NT2/D1 (cell line): ENCODE data around the gene PRRC1.
"Not testable (repeated sequence)": the region's sequence is repeated elsewhere in the genome, so short reads cannot be mapped to it uniquely, and the experiment has no call there.

ENCODE experiments used
- DNase-seq: peaks from one replicate; pipeline ENCODE4 v3.0.0-alpha.2; 2011; ENCODE audit warnings: low read depth, low spot score
- H3K27me3 ChIP-seq: 2 replicates; pipeline ENCODE4 v1.6.0; 2011; ENCODE audit warnings: mild to moderate bottlenecking; ENCODE audit not compliant: insufficient read length, insufficient read depth
- H3K36me3 ChIP-seq: 2 replicates; pipeline ENCODE4 v1.6.1; 2011; ENCODE audit warnings: mild to moderate bottlenecking, low read length, mixed read lengths; ENCODE audit not compliant: insufficient read depth, insufficient read length
- H3K4me1 ChIP-seq: 2 replicates; pipeline ENCODE4 v1.5.1; 2011; ENCODE audit not compliant: insufficient read depth, insufficient read length
- H3K4me3 ChIP-seq: 2 replicates; pipeline ENCODE4 v1.5.1; 2011; ENCODE audit warnings: low read depth; ENCODE audit not compliant: insufficient read length
- H3K9ac ChIP-seq: 2 replicates; pipeline ENCODE4 v1.6.0; 2011; ENCODE audit warnings: low read depth; ENCODE audit not compliant: insufficient read length
- H3K9me3 ChIP-seq: 2 replicates; pipeline ENCODE4 v1.5.1; 2011; ENCODE audit warnings: mild to moderate bottlenecking, low read length; ENCODE audit not compliant: insufficient read depth
- SUZ12 ChIP-seq: IDR thresholded peaks from 2 replicates; pipeline ENCODE4 v1.6.1; 2011; ENCODE audit not compliant: insufficient read length, insufficient read depth; ENCODE audit errors: extremely low read depth
- YY1 ChIP-seq: IDR thresholded peaks from 2 replicates; pipeline ENCODE4 v1.6.1; 2011; ENCODE audit not compliant: insufficient read length, insufficient read depth
- ZNF274 ChIP-seq: IDR thresholded peaks from 2 replicates; pipeline ENCODE4 v1.6.1; 2011; ENCODE audit warnings: mild to moderate bottlenecking, low read depth, low read length

The PRRC1 gene

GRCh38 chr5:127563136-127563535 is 45.7 kb downstream of the PRRC1 start:
- Histone ChIP-seq H3K9me3 (no peaks in the 10 kb centered on the region), H3K36me3 (no peaks in the 10 kb centered on the region), H3K9ac (no peak overlapping the region), H3K4me3 (no peak overlapping the region), H3K27me3 (no peaks in the 10 kb centered on the region), H3K4me1 (no peaks in the 10 kb centered on the region)
- no peak for DNase-seq
- TF ChIP-seq SUZ12: no peak
- no peak for TF ChIP-seq ZNF274
- no peak for TF ChIP-seq YY1

- Histone ChIP-seq H3K9me3 (no peaks in the 10 kb centered on the region), H3K36me3 (no peaks in the 10 kb centered on the region), H3K9ac (no peak overlapping the region), H3K27me3 (no peaks in the 10 kb centered on the region), H3K4me3 (no peak overlapping the region), H3K4me1 (no peaks in the 10 kb centered on the region)
- peak; percentile 51 for DNase-seq
- TF ChIP-seq SUZ12 (no peak), YY1 (no peak), ZNF274 (no peak)
Observed at GRCh38 chr5:127564002-127564769, 46.7 kb downstream of the PRRC1 start.

DNA sequence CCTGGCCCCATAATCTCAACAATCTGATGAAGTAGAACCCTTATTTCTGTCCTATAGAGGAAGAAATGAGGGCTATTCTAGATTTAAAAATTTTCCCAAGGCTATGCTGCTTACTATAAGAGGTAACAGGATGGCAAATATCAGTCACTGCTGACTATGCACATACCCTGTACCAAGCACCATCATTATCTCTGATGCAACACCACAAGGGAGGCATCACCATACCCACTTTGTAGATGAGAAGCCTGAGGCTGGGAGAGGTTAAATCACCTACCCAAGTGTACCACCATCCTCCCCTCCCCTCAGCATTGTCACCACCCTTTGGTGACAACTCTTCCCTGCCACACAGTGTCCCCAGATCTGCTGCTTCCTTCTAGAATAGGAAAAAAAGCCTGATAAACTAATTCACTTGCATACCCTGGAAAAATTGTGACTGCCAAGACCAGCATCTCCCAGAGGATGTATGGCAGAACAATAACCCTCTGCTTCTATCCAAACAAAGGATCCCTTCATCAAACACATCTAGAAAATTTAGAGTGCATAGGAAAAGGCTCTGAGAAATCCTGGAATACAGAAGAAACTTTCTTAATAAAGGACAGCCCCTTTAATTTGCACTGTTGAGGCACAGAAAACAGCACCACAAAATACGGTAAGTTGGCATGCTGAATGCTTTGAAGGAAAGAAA is 48.3 kb downstream of the PRRC1 start:
- no peak for TF ChIP-seq SUZ12
- no peak for TF ChIP-seq ZNF274
- no peak for TF ChIP-seq YY1

GRCh38 chr5:127567026-127567768 is 49.8 kb downstream of the PRRC1 start:
- Histone ChIP-seq H3K27me3 (no peaks in the 10 kb centered on the region), H3K9me3 (no peaks in the 10 kb centered on the region), H3K9ac (no peak overlapping the region), H3K4me3 (no peak overlapping the region), H3K36me3 (no peaks in the 10 kb centered on the region), H3K4me1 (no peaks in the 10 kb centered on the region)
- DNase-seq: no peak
- TF ChIP-seq ZNF274 (no peak), SUZ12 (no peak), YY1 (no peak)

More for the DNA sequence above, 48.3 kb downstream of the PRRC1 start:
- DNase-seq: no peak
- Histone ChIP-seq H3K4me3 (no peak overlapping the region), H3K36me3 (no peaks in the 10 kb centered on the region), H3K9ac (no peak overlapping the region), H3K4me1 (no peaks in the 10 kb centered on the region), H3K9me3 (no peaks in the 10 kb centered on the region), H3K27me3 (no peaks in the 10 kb centered on the region)

- Histone ChIP-seq H3K36me3 (no peaks in the 10 kb centered on the region), H3K9ac (no peak overlapping the region), H3K27me3 (no peaks in the 10 kb centered on the region), H3K4me3 (no peak overlapping the region), H3K9me3 (no peaks in the 10 kb centered on the region), H3K4me1 (no peaks in the 10 kb centered on the region)
- DNase-seq: no peak
- TF ChIP-seq SUZ12 (no peak), YY1 (no peak), ZNF274 (no peak)
Observed at GRCh38 chr5:127568166-127568565, 50.7 kb downstream of the PRRC1 start.

GRCh38 chr5:127569471-127569870 is 52.0 kb downstream of the PRRC1 start:
- not testable (repeated sequence) for H3K4me1 ChIP-seq, H3K9me3 ChIP-seq, H3K27me3 ChIP-seq, H3K4me3 ChIP-seq, H3K36me3 ChIP-seq, H3K9ac ChIP-seq, DNase-seq

DNA sequence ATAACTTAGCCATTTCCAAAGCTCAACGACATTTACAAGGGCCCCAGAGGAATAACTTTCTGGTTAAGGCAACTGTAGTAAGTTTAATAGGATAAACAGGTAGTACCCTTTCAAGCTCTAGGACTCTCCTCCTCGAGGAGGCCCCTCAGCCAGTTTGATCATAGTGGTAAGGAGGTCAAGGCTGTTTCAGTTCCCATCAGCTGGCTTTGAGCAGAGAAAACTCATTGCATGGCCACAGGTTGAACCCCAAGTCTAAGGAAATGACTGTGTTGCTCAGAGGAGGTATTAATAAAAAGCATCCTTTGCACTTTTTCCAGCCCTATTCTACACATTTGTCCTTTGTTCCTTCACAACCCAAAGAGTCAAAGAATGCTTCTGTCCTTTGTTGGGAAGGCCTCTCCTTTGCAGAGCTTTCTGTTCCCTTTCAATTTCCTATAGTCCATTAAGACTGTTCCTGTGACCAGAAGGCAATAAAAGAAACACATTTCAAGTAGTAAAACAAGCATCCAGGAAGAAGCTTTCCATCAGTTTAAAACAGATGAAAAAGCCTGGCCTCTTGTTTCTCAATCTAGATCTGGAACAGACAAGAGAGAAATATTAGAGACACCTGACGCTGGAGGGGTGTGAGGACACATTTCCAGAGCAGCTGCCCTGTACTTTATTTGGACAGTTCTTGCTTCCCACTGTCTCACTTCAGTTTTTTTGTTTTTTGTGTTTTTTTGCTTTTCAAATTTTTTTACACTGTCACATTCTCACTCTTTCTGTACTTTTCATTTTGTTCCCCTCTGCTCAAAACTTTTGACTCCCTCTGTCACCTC is 54.1 kb downstream of the PRRC1 start:
- H3K9me3 ChIP-seq: no peaks in the 10 kb centered on the region
- no peaks in the 10 kb centered on the region for H3K36me3 ChIP-seq
- no peak for DNase-seq
- H3K9ac ChIP-seq: no peak overlapping the region
- no peaks in the 10 kb centered on the region for H3K27me3 ChIP-seq
- no peaks in the 10 kb centered on the region for H3K4me1 ChIP-seq
- no peak overlapping the region for H3K4me3 ChIP-seq
- no peak for TF ChIP-seq SUZ12
- TF ChIP-seq YY1: no peak
- no peak for TF ChIP-seq ZNF274
